ENCODE data around the gene KCTD1.

DNA sequence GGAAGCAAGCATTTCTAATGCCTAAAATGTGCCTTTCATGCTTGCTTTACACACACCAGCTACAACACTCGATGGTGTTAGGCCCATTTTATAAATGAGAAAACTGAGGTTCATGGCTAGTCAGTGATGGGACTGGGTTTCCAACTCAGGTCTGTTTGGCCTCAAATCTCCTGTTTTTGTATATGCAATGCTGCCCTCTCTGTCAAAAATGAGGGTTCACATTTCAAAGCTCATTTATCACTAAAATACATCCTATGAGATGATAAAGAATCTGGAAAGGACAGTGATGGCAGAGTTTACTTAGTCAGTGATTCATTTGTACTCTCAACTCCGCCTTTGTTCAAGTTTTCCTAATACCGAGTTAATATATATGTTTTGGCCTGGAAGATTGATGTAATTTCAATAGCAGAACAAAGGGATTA, 92.3 kb downstream of the KCTD1 start:
- TF ChIP-seq, protein P1, sequence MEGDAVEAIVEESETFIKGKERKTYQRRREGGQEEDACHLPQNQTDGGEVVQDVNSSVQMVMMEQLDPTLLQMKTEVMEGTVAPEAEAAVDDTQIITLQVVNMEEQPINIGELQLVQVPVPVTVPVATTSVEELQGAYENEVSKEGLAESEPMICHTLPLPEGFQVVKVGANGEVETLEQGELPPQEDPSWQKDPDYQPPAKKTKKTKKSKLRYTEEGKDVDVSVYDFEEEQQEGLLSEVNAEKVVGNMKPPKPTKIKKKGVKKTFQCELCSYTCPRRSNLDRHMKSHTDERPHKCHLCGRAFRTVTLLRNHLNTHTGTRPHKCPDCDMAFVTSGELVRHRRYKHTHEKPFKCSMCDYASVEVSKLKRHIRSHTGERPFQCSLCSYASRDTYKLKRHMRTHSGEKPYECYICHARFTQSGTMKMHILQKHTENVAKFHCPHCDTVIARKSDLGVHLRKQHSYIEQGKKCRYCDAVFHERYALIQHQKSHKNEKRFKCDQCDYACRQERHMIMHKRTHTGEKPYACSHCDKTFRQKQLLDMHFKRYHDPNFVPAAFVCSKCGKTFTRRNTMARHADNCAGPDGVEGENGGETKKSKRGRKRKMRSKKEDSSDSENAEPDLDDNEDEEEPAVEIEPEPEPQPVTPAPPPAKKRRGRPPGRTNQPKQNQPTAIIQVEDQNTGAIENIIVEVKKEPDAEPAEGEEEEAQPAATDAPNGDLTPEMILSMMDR (IDR thresholded peaks at IDR 0.05): no peak
- TF ChIP-seq EZH2 (IDR thresholded peaks at IDR 0.05): no peak
- TF ChIP-seq EZH2phosphoT487 (IDR thresholded peaks at IDR 0.05): no peak

All from neural progenitor cell (in vitro differentiated cells).